HG03103 (cell line): ENCODE measurements around the gene BAX.

ENCODE experiments used
- ATAC-seq: cut with Tn5 transposase; IDR thresholded peaks from one replicate; pipeline ENCODE4 v1.9.1; 2021; ENCODE audit warnings: low read depth; ENCODE audit not compliant: unreplicated experiment

BAX gene

GRCh38 chr19:48977061-48977460 lies 22.4 kb downstream of the BAX start:
- no peak for ATAC-seq

GRCh38 chr19:48982280-48982679 lies 27.6 kb downstream of the BAX start:
- no peak for ATAC-seq

GRCh38 chr19:48985711-48986110 lies 31.0 kb downstream of the BAX start:
- no peak for ATAC-seq

- no peak for ATAC-seq
Observed at GRCh38 chr19:48986211-48986610, 31.5 kb downstream of the BAX start.

GRCh38 chr19:48987323-48987722 lies 32.6 kb downstream of the BAX start:
- no peak for ATAC-seq

- ATAC-seq = no peak
Observed at GRCh38 chr19:48988286-48988685, 33.6 kb downstream of the BAX start.

GRCh38 chr19:48988860-48989259 lies 34.2 kb downstream of the BAX start:
- ATAC-seq = no peak

- no peak for ATAC-seq
Observed at GRCh38 chr19:48989701-48990291, 35.1 kb downstream of the BAX start.

- no peak for ATAC-seq
Observed at GRCh38 chr19:48990400-48990799, 35.7 kb downstream of the BAX start.

GRCh38 chr19:48991011-48991609 lies 36.4 kb downstream of the BAX start:
- no peak for ATAC-seq

- ATAC-seq = no peak
Observed at GRCh38 chr19:48991873-48992580, 37.4 kb downstream of the BAX start.

- no peak for ATAC-seq
Observed at GRCh38 chr19:48992581-48993174, 38.0 kb downstream of the BAX start.

GRCh38 chr19:48993175-48994034 lies 38.7 kb downstream of the BAX start, which contains the start of the genes GYS1 and RUVBL2:
Gene GYS1 (minus strand): TSS chr19:48993309. CDS start chr19:48993112, 197 bp downstream.
Gene RUVBL2 (plus strand): TSS chr19:48993887. CDS start chr19:48993912, 25 bp downstream.
- peak; percentile 68 for ATAC-seq

GRCh38 chr19:48994035-48994386 lies 39.3 kb downstream of the BAX start:
- ATAC-seq = no peak

GRCh38 chr19:48997972-48998371 lies 43.3 kb downstream of the BAX start:
- no peak for ATAC-seq

GRCh38 chr19:48999481-49000325 lies 45.0 kb downstream of the BAX start:
- no peak for ATAC-seq

GRCh38 chr19:49004133-49004532 lies 49.5 kb downstream of the BAX start:
- no peak for ATAC-seq

- no peak for ATAC-seq
Observed at GRCh38 chr19:49004964-49005614, 50.4 kb downstream of the BAX start.

GRCh38 chr19:49006905-49007304 lies 52.2 kb downstream of the BAX start:
- no peak for ATAC-seq
